GM21619 (cell line): Measurements from ENCODE around the gene HCRTR1.
"Not testable (repeated sequence)": the region's sequence is repeated elsewhere in the genome, so short reads cannot be mapped to it uniquely, and the experiment has no call there.

Source experiments
- ATAC-seq: cut with Tn5 transposase; IDR thresholded peaks from one replicate; pipeline ENCODE4 v1.9.1; 2021; ENCODE audit not compliant: unreplicated experiment

HCRTR1 gene

DNA sequence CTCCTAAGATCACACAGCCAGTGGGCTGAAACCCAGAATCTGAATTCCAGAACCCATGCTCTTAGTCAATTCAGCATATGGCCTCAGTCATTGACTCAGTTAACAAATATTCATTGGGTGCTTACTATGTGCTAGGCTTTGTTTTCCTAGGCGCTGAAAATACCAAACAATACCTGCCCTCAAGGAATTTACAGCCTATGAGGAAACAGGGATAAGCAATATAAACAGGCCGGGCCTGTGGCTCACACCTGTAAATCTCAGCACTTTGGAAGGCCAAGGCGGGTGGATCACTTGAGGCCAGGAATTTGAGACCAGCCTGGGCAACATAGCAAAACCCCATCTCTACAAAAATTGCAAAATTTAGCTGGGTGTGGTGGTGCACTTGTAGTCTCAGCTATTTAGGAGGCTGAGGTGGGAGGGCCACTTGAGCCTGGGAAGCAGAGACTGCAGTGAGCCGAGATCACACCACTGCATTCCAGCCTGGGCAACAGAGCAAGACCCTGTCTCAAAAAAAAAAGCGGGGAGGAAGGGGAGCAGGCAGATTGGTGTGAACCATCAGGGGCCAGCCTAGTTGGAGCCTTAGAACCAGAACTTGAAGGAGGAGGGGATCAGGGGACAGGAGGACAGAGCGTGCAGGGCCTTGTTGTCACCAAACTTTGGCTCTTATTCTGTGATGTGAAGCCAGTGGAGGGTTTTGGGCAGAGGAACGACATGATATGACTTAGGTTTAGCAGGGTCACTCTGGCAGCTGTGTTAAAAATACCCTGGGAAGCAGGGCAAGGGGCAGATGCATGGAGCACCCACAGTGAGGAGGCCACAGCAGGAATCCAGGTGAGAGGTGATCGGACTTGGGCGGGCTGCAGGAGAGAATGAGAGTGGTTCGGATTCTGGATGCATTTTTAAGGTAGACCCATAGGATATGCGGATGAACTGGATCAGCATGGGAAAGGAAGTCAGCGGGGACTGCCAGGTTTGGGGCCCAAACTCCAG is 35.4 kb upstream of the HCRTR1 start:
- no peak for ATAC-seq

DNA sequence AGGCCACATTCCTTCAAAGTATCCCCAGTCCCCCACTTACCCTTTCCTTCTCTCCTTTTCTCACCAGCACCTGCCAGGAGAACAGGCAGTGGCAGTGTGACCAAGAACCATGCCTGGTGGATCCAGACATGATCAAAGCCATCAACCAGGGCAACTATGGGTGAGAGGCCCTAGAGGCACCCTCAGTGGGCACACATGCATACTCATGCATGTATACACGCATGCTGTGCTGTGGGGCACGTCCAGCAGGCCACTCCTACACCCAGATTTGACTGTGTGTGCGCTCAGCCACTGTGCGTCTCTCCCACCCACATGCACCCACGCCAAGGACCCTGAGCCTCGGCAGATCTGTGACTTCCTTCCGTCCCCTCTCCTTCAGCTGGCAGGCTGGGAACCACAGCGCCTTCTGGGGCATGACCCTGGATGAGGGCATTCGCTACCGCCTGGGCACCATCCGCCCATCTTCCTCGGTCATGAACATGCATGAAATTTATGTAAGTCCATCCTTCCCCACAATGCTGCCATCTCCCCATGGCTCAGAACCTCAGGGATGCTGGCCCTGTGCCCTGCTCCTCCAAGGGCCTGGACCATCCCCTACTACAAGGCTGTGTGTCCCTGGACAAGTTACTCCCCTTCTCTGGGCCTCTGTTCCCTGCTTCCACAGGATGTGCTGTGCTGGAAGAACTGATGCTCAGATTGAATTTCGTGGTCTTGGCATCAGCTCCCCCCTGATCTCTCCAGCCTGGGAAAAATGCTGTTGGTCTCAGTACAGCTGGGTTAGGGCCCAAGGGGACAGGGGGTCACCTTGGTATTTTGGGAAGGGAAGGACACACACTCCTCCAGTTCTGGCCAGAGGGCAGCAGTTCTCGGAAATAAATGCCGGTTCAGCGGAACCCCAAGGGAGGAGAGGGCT is 34.2 kb upstream of the HCRTR1 start:
- no peak for ATAC-seq

DNA sequence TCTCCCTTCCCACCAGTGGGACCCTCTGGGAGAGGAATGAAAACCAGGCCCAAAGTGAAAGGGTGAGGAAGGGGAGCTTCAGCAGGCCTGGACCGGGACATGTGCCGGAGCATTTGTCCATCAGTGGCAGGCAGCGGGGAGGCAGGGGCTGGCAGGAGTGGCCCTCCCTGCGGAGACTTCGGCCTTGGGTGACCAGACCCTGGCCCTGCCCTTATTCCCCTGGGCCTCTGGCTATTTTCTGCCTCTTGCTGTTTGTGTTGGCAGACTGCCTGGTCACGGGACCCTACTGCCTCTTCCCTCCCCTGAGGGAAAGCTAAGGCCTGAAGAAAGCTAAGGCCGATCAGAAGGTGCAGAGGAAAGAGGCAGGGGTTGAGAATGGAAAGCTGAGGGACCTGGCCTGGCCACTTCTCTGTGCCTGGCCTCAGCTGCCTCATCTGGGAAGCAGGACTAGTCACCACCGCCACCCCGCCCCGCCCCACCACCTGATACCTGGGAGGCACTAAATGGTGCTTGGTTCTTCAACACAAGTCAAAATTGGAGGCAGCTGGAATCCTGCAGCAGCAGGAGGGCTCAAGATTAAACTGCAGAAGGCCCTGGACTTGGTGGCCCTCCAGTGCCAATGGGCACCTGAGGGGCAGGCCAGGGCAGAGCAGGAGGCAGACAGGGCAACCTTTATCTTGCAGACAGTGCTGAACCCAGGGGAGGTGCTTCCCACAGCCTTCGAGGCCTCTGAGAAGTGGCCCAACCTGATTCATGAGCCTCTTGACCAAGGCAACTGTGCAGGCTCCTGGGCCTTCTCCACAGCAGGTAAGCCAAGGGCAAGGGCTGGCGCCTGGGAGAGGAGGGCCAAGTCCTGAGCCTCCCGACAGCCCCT is 33.3 kb upstream of the HCRTR1 start:
- ATAC-seq: no peak

DNA sequence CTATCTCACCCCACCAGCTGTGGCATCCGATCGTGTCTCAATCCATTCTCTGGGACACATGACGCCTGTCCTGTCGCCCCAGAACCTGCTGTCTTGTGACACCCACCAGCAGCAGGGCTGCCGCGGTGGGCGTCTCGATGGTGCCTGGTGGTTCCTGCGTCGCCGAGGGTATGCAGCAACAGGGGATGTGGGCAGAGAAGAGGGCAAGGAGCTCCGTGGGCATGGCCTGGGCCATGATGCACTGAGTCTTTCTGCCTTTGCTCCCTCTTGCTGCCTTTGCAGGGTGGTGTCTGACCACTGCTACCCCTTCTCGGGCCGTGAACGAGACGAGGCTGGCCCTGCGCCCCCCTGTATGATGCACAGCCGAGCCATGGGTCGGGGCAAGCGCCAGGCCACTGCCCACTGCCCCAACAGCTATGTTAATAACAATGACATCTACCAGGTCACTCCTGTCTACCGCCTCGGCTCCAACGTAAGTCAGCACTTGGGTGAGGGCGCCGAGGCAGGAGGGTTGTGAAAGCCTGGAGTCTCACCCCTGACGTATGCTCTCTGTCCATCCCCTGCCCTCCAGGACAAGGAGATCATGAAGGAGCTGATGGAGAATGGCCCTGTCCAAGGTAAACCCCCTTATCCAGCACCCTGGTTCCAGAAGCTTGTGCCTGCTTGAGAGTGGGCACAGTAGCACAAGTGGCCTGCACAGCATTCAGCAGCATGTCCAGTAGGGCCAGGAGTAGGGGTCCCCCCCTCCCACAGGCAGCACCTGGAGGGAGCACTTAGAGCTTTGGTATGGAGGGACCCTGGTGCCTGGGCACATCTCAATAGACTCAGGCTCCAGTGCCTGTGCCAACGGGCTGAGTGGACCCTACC is 32.4 kb upstream of the HCRTR1 start:
- no peak for ATAC-seq

DNA sequence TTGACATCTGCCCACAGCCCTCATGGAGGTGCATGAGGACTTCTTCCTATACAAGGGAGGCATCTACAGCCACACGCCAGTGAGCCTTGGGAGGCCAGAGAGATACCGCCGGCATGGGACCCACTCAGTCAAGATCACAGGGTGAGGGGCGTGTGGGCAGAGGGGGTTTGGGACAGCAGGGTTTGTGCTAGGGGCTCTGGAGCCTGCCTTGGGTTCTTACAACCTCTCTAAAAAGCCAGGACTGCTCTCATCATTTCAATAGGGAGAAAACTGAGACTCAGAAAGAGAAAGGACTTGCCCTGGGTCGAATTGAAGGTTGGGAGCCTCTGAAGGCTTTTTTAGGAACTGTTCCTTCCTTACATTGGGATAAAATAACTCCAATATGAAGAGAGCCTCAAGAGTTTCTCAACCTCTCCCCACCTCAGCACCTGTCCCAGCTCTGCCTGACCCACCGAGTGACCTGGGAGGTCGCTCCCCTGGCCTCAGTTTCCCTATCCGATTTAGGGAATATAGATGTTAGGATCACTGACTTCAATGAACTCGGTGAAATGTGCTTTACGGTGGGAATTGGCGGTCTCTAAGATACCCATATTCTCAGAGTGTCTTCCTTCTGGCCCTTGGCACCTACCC is 31.6 kb upstream of the HCRTR1 start:
- no peak for ATAC-seq

DNA sequence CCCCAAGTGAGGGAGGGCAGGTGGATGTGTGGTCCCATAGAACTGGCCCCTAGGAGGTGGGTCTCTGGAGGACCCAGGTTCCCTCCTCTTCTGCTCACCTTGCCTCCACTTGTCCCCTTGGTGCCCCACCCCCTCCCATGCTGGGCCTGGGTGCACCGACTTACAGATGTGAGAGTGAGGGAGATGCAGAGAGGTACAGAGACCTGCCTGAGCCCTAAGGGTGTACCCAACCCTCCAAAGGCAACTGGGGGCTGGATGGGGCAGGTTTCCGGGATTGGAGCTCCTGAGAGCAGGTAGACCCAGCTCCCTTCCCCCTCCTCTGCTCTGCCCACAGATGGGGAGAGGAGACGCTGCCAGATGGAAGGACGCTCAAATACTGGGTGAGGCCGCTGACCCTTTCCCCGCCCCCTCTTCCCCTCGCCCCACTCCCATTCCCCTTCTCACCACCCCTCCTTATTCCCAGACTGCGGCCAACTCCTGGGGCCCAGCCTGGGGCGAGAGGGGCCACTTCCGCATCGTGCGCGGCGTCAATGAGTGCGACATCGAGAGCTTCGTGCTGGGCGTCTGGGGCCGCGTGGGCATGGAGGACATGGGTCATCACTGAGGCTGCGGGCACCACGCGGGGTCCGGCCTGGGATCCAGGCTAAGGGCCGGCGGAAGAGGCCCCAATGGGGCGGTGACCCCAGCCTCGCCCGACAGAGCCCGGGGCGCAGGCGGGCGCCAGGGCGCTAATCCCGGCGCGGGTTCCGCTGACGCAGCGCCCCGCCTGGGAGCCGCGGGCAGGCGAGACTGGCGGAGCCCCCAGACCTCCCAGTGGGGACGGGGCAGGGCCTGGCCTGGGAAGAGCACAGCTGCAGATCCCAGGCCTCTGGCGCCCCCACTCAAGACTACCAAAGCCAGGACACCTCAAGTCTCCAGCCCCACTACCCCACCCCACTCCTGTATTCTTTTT is 30.8 kb upstream of the HCRTR1 start:
- no peak for ATAC-seq

DNA sequence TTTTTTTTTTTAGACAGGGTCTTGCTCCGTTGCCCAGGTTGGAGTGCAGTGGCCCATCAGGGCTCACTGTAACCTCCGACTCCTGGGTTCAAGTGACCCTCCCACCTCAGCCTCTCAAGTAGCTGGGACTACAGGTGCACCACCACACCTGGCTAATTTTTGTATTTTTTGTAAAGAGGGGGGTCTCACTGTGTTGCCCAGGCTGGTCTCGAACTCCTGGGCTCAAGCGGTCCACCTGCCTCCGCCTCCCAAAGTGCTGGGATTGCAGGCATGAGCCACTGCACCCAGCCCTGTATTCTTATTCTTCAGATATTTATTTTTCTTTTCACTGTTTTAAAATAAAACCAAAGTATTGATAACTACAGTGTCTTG is 30.2 kb upstream of the HCRTR1 start:
- ATAC-seq: not testable (repeated sequence)

DNA sequence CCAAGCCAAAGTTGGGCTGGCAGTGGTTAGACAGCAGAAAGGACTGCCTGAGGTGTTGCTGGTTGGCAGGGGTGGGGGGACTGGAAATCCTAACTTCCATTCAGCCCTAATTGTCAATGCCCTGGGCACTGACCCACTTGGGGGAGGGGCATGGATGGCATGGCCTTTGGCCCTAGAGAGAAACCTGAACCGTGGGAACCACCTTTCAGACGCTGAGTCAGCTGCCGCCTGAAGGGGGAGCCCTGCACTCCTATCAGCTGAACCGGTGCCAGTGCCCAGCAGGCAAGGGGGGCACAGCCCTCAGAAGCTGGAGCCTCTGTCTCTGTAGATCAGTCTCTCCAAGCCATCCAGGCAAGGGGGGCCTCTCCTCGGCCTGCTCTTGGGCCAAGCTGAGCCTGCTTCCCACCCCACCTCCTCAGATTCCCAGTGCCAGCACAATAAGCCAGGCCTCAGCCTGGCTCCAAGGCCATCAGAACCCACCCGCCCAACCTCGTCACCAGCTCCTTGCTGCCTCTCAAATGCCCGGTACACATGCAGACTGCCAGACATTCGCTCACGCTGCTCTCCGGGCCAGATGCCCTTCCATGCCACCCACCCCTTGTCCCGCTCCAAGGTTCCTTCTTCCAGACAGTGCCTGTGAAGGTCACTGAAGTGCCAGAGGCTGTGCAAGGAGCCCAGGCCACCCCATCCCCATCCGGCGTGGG is 29.6 kb upstream of the HCRTR1 start:
- no peak for ATAC-seq

DNA sequence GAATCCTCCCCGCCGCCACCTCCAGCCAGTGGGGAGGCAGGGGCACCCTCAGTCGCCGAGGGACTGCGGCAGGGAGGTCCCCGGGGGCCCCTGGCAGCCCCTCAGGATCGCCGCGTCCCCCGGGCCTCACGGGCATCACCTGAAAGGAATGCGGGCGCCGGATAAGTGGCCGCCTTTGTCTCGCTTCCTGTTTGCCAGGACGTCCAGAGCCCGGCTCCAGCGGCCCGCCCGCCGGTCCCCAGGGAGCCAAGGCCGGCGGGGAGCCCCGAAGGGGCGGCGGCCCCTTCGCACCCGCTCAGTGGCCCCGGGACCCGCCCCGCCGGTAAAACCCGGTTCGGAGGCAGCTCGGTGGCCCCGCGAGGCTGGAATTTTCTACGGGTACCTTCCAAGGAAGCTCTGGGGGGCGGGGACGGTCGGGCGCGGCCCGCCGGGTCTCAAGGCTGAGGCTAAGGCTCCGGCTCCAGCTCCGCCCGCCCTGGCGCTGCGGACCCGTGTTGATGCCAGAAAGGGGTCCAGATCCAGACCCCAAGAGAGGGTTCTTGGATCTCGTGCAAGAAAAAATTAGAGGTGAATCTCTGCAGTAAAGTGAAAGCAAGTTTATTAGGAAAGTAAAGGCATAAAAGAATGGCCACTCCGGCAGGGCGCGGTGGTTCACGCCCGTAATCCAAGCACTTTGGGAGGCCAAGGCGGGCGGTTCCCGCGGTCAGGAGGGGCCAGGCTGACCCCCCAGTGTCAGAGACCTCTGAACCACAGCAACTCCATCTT is 28.6 kb upstream of the HCRTR1 start:
- no peak for ATAC-seq

DNA sequence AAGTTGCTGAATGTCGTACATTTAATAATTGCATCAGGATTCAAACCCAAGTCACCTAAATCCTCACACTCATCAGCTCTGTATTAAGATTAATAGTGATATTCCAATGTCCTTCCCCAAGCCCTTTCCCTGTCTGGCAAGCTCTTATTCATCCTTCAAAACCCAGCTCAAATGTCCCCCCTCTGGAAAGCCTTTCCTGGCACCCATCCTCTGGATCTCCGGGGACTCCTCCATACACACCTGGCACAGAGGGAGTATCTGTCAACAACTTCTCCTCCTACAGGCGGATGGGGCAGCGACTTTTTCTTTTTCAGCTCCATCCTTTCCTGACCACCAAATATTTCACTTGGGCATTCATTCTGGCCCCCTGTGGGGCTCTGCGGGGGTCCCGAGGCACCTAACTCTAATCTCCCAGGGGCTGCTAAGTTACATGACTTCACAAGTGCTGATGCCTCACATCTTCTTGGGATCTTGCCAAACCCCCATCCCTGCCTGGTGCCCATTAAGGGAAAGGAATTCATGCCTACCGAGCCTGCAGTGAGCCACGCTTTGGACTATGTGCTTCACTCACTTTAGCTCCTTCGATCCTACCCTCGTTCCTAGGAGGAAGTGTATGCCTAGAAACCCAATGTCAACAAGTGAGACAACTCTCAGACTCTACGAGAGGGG is 25.9 kb upstream of the HCRTR1 start:
- no peak for ATAC-seq

DNA sequence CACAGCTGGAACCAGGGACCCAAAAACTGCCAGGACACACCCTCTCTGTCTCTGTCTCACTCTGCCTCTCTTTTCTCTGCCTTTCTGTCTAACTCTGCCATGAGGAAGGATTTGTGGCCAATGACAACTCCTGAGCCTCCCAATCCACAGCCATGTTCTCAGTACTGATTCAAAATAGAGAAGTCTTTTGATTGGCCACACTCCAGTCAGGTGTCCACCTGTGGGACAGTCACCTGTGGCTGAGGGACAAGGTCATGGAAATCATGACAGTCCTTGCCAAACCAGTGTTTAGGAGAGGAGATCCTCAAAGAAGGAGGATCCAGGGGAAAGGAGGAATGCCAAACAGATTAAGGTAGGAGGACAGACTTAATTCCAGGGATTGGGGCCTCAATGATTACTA is 25.4 kb upstream of the HCRTR1 start:
- no peak for ATAC-seq

DNA sequence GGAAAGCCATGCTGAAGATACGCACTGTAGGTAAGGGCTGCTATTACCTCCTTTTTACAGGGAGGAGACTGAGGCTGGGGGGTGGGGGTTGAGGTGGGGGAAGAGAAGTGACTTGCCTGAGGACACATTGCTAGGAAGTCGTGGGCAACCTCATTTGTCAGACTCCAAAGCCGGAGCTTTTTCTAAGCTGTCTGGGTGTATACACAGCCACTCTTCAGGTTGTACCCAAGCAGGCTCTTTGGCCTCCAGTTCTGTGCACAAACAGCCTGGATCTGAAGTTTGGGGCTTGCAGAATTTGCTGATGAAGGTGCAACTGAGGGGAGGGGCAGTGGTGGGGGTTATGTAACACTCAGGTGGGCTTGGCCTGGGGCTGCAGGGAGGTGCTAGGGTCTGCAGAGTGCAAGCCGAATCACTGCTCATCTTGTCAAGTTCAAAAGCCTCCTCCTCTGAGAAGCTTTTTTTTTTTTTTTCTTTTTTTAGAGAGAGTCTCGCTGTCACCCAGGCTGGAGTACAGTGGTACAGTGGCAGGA is 24.3 kb upstream of the HCRTR1 start:
- ATAC-seq: no peak

DNA sequence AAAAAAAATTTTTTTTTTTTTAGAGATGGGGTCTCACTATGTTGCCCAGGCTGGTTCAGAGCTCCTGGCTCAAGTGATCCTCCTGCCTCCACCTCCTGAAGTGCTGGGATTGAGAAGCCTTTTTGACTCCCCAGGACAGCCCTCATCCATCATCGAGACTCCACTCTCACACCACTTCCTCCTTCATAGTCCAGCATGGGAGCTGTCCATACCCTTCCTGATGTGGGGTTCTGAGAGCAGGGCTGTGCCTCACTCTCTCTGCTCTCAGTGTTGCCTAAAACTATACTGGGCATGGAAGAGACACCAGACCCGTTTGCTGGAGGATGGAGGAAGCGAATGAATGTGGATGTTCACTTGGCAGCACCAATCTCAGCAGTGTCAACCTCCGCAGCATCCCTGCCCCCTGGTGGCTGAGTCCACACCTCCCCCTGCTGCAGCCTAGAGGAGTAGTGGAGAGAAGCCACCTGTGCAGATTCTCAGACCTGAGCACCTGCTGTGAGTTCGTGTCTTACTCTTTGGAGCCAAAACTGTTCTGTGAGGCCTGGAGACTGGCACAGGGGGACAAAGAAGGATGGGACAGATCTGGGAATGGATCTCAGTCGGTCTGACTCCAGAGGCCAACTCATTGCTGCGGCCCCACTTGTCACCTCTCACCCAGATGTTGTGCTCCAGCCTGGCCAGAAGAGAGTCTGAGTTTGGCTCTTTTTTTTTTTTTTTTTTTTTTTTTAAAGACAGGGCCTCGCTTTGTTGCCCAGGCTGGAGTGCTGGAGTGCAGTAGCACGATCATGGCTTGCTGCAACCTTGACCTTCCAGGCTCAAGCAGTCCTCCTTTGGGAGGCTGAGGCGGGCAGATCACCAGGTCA is 23.5 kb upstream of the HCRTR1 start:
- ATAC-seq: peak; percentile 51

DNA sequence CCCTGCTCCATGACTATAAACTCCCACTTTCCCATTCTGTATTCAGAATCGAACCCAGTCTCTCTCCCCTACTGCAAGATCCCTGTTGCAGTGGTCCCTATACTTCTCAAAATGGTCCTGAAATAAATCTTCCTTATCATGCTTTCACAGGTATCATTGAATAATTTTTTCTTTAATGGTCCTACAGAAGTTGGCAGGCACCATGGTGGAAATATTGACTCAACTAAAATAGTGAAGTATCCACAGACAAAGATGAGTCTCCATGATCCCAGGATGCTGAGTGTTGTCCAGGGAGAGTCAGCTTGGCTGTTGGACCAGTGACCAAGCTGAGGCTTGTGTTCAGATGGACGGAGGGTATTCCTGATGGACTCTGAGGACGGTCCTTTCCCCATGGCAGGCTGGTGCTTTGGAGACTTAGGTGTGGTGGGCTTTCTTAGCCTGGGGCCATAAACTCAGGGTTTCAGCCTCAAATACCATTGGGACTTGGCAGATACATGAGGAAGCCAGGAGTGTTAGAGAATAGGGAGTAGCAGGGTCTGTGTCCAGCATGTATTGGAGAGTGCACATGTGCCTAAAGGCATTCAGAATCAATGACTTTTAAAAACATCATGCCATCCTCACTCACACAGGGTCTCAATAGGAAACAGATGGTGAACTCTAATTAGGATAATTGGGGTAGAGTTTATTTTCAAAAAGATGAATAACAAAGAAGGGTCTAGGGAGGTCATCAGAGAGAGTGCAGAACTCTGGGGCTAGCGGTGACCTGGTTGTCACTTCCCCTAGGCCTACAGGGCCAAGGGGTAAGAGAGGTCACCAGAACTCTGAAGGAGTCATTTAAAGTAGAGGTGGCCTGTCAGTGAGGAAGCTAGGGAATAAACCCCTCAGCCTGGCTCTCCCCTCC is 21.4 kb upstream of the HCRTR1 start:
- no peak for ATAC-seq
